NB4 (cell line): Measurements from ENCODE around the gene CEP128.

Experiments used
- CTCF ChIP-seq: IDR thresholded peaks from one replicate; pipeline ENCODE4 v1.5.1; 2012; ENCODE audit warnings: low read depth, low read length
- POLR2A ChIP-seq: IDR thresholded peaks from 2 replicates; pipeline ENCODE4 v1.6.1; 2011; ENCODE audit warnings: mild to moderate bottlenecking; ENCODE audit not compliant: insufficient read length; ENCODE audit errors: extremely low read depth

DNA sequence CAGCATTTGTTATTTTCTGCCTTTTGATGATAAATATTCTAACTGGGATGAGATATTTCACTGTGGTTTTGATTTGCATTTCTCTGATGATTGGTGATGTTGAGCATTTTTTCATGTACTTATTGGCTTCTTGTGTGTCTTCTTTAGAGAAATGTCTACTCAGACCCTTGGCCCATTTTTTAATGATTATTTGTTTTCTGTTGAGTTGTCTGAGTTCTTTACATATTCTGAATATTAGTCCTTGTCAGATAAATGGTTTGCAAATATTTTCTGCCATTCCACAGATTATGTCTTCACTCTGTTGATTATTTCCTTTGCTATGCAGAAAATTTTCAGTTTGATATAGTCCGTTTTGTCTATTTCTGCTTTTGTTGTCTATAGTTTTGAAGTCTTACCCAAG, 317.0 kb downstream of the CEP128 start:
- TF ChIP-seq CTCF, result no peak
- TF ChIP-seq POLR2A, result no peak
